Prostate gland (tissue), 2 donors: Measurements from ENCODE around the gene WDFY3.

ENCODE experiments used
- POLR2AphosphoS5 ChIP-seq: sonication (generic); formaldehyde crosslinking; IDR thresholded peaks from one replicate; pipeline ENCODE4 v1.6.1; 2017; ENCODE audit warnings: antibody characterized with exemption
- TF ChIP-seq, protein P1 (sequence below), 4 experiments: fragments of 200-600 bp in 2 of 4; fragments of 450-650 bp in 2 of 4; sonication (generic) in 2 of 4; IDR thresholded peaks; 1 replicate in 3 of 4; 2 replicates in 1 of 4; pipeline ENCODE4 v1.5.1; 2016 to 2019; ENCODE audit warnings: antibody characterized with exemption in 4 of 4, mild to moderate bottlenecking in 2 of 4, moderate library complexity in 2 of 4

DNA sequence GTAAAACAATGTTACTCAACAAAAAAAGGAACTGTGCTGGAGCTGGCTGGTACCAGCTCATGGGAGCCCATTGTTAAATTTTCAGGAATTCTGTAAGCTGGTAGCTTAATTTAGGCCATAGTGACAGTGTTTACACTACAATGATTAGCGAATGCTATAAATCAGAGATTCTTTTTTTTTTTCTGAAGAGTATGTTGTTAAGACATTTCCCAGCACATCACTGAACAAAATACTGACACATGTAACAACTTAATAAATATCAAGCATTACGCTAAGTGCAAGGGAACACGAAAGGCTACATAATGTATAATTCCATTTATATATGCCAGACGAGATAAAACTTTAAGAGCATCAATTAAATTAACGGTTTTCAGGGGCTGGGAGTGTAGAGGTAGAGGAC is 4.4 kb downstream of the WDFY3 start:
- TF ChIP-seq, protein P1, sequence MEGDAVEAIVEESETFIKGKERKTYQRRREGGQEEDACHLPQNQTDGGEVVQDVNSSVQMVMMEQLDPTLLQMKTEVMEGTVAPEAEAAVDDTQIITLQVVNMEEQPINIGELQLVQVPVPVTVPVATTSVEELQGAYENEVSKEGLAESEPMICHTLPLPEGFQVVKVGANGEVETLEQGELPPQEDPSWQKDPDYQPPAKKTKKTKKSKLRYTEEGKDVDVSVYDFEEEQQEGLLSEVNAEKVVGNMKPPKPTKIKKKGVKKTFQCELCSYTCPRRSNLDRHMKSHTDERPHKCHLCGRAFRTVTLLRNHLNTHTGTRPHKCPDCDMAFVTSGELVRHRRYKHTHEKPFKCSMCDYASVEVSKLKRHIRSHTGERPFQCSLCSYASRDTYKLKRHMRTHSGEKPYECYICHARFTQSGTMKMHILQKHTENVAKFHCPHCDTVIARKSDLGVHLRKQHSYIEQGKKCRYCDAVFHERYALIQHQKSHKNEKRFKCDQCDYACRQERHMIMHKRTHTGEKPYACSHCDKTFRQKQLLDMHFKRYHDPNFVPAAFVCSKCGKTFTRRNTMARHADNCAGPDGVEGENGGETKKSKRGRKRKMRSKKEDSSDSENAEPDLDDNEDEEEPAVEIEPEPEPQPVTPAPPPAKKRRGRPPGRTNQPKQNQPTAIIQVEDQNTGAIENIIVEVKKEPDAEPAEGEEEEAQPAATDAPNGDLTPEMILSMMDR (IDR thresholded peaks at IDR 0.05): no peak
- no peak for TF ChIP-seq POLR2AphosphoS5
